HG02981 (cell line): ENCODE measurements around the gene RFC2.
"Not testable (repeated sequence)": the region's sequence is repeated elsewhere in the genome, so short reads cannot be mapped to it uniquely, and the experiment has no call there.

Experiments used
- ATAC-seq: cut with Tn5 transposase; IDR thresholded peaks from one replicate; pipeline ENCODE4 v1.9.1; 2021; ENCODE audit warnings: mild to moderate bottlenecking, moderate library complexity; ENCODE audit not compliant: unreplicated experiment

Gene RFC2

DNA sequence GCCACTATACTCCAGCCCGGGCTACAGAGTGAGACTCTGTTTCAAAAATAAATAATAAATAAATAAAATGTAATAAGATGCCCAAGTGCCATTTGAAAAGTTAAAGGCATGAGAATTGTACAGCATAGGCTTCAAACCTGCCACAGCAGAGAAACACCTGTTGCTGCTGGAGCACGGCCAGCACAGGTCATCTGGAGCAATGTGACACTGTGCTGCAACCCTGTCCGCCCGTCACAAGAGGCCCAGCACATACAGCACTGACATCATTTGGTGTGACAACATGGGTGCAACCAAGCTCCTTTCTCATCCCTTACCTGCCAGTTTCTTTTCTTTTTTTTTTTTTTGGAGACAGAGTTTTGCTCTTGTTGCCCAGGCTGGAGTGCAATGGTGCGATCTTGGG is 1.3 kb downstream of the RFC2 start:
- no peak for ATAC-seq

DNA sequence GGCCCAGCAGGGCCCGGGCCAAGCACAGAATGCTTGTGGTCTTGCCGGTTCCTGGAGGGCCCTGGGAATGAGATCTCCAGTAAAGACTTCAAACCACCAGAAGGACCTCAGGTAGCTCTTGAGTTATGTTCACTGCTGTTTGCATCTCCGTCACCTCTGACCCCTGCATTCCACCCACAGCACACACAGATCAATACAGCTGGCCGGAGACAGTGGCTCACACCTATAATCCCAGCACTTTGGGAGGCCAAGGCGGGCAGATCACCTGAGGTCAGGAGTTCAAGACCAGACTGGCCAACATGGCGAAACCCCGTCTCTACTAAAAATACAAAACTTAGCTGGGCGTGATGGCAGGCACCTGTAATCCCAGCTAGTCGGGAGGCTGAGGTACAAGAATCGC is 5.1 kb downstream of the RFC2 start:
- ATAC-seq: not testable (repeated sequence)

DNA sequence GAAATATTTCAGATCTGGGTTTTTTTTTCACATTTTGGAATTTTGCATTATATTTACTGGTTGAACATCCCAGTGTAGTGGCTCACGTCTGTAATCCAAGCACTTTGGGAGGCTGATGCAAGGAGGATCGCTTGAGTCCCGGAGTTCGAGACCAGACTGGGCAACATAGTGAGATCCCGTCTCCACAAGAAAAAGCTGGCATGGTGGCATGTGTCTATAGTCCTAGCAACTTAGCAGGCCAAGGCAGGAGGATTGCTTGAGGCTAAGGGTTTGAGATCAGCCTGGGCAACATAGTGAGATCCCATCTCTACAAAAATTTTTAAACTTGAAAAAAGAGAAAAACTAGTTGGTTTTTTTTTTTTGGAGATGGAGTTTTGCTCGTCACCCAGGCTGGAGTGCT is 6.0 kb downstream of the RFC2 start:
- ATAC-seq: no peak

DNA sequence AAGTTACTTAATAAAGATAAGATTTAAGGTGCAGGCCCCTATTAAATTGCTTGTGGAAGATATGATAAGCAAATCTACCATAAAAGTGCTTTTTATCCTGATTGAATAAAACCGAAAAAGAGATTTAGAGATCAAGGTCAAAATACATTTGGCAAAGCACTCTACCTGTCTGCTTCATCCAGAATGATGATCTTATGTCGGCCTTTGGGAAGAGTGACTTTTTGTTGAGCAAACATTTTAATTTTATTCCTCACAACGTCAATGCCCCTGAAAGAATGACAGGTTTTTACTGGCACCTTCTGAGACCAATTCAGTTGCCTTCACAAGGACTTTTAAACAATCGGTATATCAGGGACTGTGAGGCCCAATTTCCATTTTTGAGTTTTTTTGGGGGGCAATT is 7.7 kb downstream of the RFC2 start:
- ATAC-seq: no peak

- no peak for ATAC-seq
Observed at GRCh38 chr7:74242122-74242443, 12.1 kb downstream of the RFC2 start.

DNA sequence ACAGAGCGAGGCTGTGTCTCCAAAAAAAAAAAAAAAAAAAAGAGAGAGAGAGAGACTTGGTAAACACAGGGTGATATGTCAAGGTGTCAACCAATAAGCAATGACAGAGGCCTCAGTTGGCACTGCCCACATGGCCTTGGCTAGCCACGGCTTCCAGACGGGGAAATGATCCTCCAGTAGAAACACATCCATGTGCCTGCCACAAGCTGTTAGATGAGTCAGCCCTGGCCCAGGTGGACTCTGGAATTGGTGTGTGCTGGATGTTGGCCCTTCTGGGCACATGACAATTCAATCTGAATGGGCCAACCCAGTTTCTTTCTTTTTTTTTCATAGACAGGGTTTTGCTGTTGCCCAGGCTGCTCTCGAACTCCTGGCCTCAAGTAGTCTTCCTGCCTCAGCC is 13.7 kb downstream of the RFC2 start:
- ATAC-seq: no peak

GRCh38 chr7:74236284-74236683 is 17.9 kb downstream of the RFC2 start:
- ATAC-seq: no peak

DNA sequence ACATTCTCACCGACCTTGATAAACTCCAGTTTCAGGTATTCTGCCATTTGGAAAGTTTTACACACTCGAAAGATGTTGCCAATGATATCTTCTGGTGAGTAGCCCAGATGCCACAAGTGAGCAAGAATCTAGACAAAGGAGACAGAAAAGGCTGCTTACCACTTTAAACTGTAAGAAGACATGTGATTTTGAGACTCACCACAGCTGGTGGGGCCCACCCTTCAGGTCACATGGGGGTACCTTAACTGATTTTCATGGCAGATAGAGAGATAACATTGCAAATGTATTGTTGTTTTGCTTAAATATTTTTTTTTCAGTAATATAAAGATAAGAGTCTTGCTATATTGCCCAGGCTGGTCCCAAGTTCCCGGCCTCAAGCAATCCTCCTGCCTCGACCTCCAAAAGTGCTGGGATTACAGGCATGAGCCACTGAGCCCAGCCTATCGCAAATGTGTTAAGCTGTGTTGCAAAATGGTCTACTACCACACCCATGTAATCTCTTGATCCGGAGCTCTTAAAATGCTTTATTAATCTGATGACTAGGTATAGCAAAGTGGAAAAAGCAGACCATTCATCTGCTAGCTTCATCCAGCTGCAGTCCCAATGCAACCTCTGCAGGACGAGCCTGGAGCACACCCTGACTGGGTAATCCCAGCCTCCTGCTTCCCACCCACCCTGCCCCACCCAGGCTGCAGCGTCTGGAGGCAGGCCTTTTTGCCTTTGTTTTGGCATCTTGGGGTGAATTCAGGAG is 18.5 kb downstream of the RFC2 start:
- no peak for ATAC-seq

DNA sequence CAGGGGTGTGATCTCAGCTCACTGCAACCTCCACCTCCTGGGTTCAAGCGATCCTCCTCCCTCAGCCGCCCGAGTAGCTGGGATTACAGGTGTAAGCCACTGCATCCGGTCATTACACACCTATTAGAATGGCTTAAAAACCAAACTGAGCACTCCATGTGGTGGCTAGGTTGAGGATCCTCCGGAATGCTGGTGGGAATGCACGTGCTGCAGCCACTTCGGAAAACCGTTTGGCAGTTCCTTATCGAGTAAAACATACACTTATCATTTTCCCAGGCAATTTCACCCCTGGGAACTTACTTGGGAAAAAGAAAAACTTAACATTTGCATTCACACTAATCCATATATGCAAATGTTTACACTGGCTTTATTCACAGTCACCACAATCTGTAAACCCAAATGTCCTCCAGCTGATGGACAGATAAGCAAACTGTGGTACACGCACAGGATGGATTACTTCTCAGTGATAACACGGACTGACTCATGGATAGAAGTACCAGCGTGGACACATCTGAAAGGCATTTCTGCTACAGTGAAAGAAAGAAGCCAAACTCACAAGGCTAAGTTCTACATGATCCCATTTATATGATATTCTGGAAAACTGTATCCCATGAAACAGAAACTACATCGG is 20.4 kb downstream of the RFC2 start:
- ATAC-seq: no peak

DNA sequence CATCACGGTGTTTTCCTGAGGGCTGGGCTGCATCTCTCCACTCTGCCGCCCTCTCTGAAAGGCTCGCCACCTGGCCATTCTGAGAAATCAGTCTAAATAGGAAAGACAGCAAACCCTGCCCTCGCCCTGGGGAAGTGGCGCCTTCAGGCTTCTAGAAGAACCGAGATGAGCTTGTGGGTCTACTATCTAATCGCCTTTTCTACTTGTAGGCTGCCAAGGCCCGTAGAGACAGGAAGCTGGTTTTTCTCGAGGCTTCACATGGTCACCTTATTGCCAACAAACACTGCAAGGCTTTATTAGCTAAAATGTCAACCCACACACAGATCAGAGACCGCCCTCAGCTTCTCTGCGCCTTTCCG is 23.0 kb downstream of the RFC2 start:
- peak; percentile 72 for ATAC-seq

GRCh38 chr7:74230446-74231231 is 23.6 kb downstream of the RFC2 start:
- ATAC-seq: peak; percentile 36

- ATAC-seq: no peak
Observed at GRCh38 chr7:74228951-74229900, 25.0 kb downstream of the RFC2 start.

GRCh38 chr7:74226633-74227032 is 27.6 kb downstream of the RFC2 start:
- ATAC-seq: no peak

GRCh38 chr7:74225400-74225799 is 28.8 kb downstream of the RFC2 start:
- no peak for ATAC-seq

GRCh38 chr7:74224907-74225306 is 29.3 kb downstream of the RFC2 start:
- ATAC-seq: not testable (repeated sequence)

DNA sequence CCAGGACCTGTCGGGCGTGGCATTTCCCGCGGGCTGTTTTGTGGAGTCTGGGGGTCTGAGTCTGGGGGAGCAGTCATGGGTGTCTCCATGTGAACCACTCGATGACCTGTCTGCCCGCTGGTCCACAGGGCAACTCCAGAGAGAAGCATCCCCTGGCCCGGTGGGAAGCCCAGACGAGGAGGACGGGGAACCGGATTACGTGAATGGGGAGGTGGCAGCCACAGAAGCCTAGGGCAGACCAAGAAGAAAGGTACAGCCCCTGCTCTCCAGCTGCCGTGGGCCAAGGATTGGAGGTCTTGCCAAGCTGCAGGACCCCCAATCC is 29.7 kb downstream of the RFC2 start:
- no peak for ATAC-seq

- no peak for ATAC-seq
Observed at GRCh38 chr7:74223711-74224510, 30.3 kb downstream of the RFC2 start.

GRCh38 chr7:74222851-74223710 is 31.1 kb downstream of the RFC2 start:
- ATAC-seq: no peak

GRCh38 chr7:74221713-74222112 is 32.5 kb downstream of the RFC2 start:
- ATAC-seq: no peak
